Trophoblast cell (in vitro differentiated cells and primary cell): ENCODE results near the gene CAPN15.
A peak's percentile ranks its signal among the peaks of the same experiment; 100 is the strongest.

ENCODE experiments used
- DNase-seq, 2 donors: peaks; one replicate each; pipeline ENCODE4 v3.0.0-alpha.2; 2016
- H2AFZ ChIP-seq: 2 replicates; pipeline ENCODE4 v1.6.1; 2013; ENCODE audit warnings: low read length, moderate library complexity, mild to moderate bottlenecking; ENCODE audit not compliant: insufficient read depth, poor library complexity
- H2AK5ac ChIP-seq: 2 replicates; pipeline ENCODE4 v1.6.1; 2013; ENCODE audit warnings: mild to moderate bottlenecking, low read length
- H2BK120ac ChIP-seq: 2 replicates; pipeline ENCODE4 v1.6.1; 2013; ENCODE audit warnings: low read length, mild to moderate bottlenecking, moderate library complexity; ENCODE audit not compliant: insufficient read depth, poor library complexity
- H2BK12ac ChIP-seq: 2 replicates; pipeline ENCODE4 v1.6.1; 2013; ENCODE audit warnings: mild to moderate bottlenecking, low read length, moderate library complexity
- H2BK5ac ChIP-seq: 2 replicates; pipeline ENCODE4 v1.6.1; 2013; ENCODE audit warnings: low read length, low read depth, moderate library complexity, mild to moderate bottlenecking; ENCODE audit not compliant: poor library complexity
- H3K14ac ChIP-seq: 2 replicates; pipeline ENCODE4 v1.6.1; 2013; ENCODE audit warnings: mild to moderate bottlenecking, low read length
- H3K18ac ChIP-seq: 2 replicates; pipeline ENCODE4 v1.6.1; 2013; ENCODE audit warnings: mild to moderate bottlenecking, low read length
- H3K23ac ChIP-seq: 2 replicates; pipeline ENCODE4 v1.6.1; 2013; ENCODE audit warnings: low read length
- H3K27ac ChIP-seq: 2 replicates; pipeline ENCODE4 v1.5.1; 2013; ENCODE audit warnings: low read depth, mild to moderate bottlenecking, inconsistent platforms, low read length, moderate library complexity
- H3K27me3 ChIP-seq: 2 replicates; pipeline ENCODE4 v1.6.1; 2013; ENCODE audit warnings: inconsistent platforms, mild to moderate bottlenecking, low read length, moderate library complexity; ENCODE audit not compliant: insufficient read depth
- H3K36me3 ChIP-seq, 2 experiments: 1 replicate in 1 of 2; 2 replicates in 1 of 2; pipeline ENCODE4 v1.6.1; 2013; ENCODE audit warnings: low read length in 2 of 2, mild to moderate bottlenecking in 2 of 2, moderate library complexity in 1 of 2; ENCODE audit not compliant: insufficient read depth in 2 of 2, control insufficient read depth in 1 of 2
- H3K4ac ChIP-seq: 2 replicates; pipeline ENCODE4 v1.6.1; 2013; ENCODE audit warnings: low read depth, mild to moderate bottlenecking, low read length, moderate library complexity
- H3K4me1 ChIP-seq, 2 experiments: 1 replicate in 1 of 2; 2 replicates in 1 of 2; pipeline ENCODE4 v1.6.1; 2013; ENCODE audit warnings: low read length in 2 of 2, mild to moderate bottlenecking in 2 of 2, moderate library complexity in 1 of 2; ENCODE audit not compliant: insufficient read depth in 2 of 2, control insufficient read depth in 1 of 2
- H3K4me2 ChIP-seq: 2 replicates; pipeline ENCODE4 v1.6.1; 2013; ENCODE audit warnings: inconsistent platforms, mild to moderate bottlenecking, low read length, moderate library complexity
- H3K4me3 ChIP-seq: 2 replicates; pipeline ENCODE4 v1.5.1; 2013; ENCODE audit warnings: mild to moderate bottlenecking, low read depth, low read length, inconsistent platforms
- H3K79me1 ChIP-seq: one replicate; pipeline ENCODE4 v1.6.1; 2013; ENCODE audit warnings: low read length
- H3K79me2 ChIP-seq: 2 replicates; pipeline ENCODE4 v1.6.1; 2013; ENCODE audit warnings: low read length, mild to moderate bottlenecking; ENCODE audit not compliant: control insufficient read depth, insufficient read depth, poor library complexity
- H3K9ac ChIP-seq: 2 replicates; pipeline ENCODE4 v1.6.1; 2013; ENCODE audit warnings: mild to moderate bottlenecking, low read length
- H3K9me3 ChIP-seq: 2 replicates; pipeline ENCODE4 v1.6.1; 2013; ENCODE audit warnings: low read depth, mild to moderate bottlenecking, control low read depth, inconsistent platforms, low read length; ENCODE audit not compliant: insufficient read depth
- H4K12ac ChIP-seq: 2 replicates; pipeline ENCODE4 v1.6.1; 2013; ENCODE audit warnings: low read depth, mild to moderate bottlenecking, low read length, moderate library complexity
- H4K8ac ChIP-seq: 2 replicates; pipeline ENCODE4 v1.6.1; 2013; ENCODE audit warnings: low read depth, mild to moderate bottlenecking, low read length, moderate library complexity
- H4K91ac ChIP-seq: one replicate; pipeline ENCODE4 v1.6.1; 2013; ENCODE audit warnings: low read depth, mild to moderate bottlenecking, low read length, moderate library complexity
- WGBS: extraction: QIAGEN DNeasy Blood & Tissue Kit; methylation state at CpG from one replicate; pipeline ENCODE4 v1.1.7; 2013; ENCODE audit warnings: missing lambda C conversion rate; ENCODE audit not compliant: insufficient read length, insufficient coverage; ENCODE audit errors: extremely low coverage; 5-methylcytosine and 5-hydroxymethylcytosine counted together

Gene CAPN15

GRCh38 chr16:525520-526180 lies 1.9 kb upstream of the CAPN15 start:
- no peak overlapping the region for H3K9ac ChIP-seq
- no peak overlapping the region for H3K4ac ChIP-seq
- no peak overlapping the region for H3K18ac ChIP-seq
- H4K91ac ChIP-seq, result no peak overlapping the region
- DNase-seq, result peak; percentile 68 to 79
- H2BK12ac ChIP-seq, result no peak overlapping the region
- peaks cover 10% of the 10 kb centered on the region for H3K79me1 ChIP-seq
- no peak overlapping the region for H4K8ac ChIP-seq
- no peak overlapping the region for H3K23ac ChIP-seq
- no peaks in the 10 kb centered on the region for H3K27me3 ChIP-seq
- no peak overlapping the region for H4K12ac ChIP-seq
- H3K9me3 ChIP-seq, result no peaks in the 10 kb centered on the region
- H2AFZ ChIP-seq, result no peak overlapping the region
- H3K4me1 ChIP-seq, result peaks cover 25 to 28% of the 10 kb centered on the region in 2 experiments
- H2BK120ac ChIP-seq, result no peak overlapping the region
- peak overlapping the region; percentile 72 for H3K4me2 ChIP-seq
- H2AK5ac ChIP-seq, result no peak overlapping the region
- peaks cover 11 to 14% of the 10 kb centered on the region in 2 experiments for H3K36me3 ChIP-seq
- no peak overlapping the region for H3K14ac ChIP-seq
- peaks cover 19% of the 10 kb centered on the region for H3K79me2 ChIP-seq
- H3K27ac ChIP-seq, result peak overlapping the region; percentile 47
- no CpG with 5 or more reads among the region's 13 CpGs for WGBS
- H2BK5ac ChIP-seq, result no peak overlapping the region
- H3K4me3 ChIP-seq, result no peak overlapping the region

GRCh38 chr16:526181-527014 lies 1.1 kb upstream of the CAPN15 start:
- H4K8ac ChIP-seq, result peak overlapping the region; percentile 80
- peak overlapping the region; percentile 93 for H2BK120ac ChIP-seq
- no peak overlapping the region for H3K23ac ChIP-seq
- H3K27me3 ChIP-seq, result no peaks in the 10 kb centered on the region
- peaks cover 4 to 8% of the 10 kb centered on the region in 2 experiments for H3K36me3 ChIP-seq
- H3K18ac ChIP-seq, result peak overlapping the region; percentile 93
- H4K12ac ChIP-seq, result peak overlapping the region; percentile 93
- H3K4me3 ChIP-seq, result peak overlapping the region; percentile 89
- H2AK5ac ChIP-seq, result peak overlapping the region; percentile 51
- H4K91ac ChIP-seq, result peak overlapping the region; percentile 91
- H3K79me1 ChIP-seq, result peaks cover 10% of the 10 kb centered on the region
- H3K4me2 ChIP-seq, result peak overlapping the region; percentile 72
- peak; percentile 83 to 86 for DNase-seq
- peak overlapping the region; percentile 90 for H3K14ac ChIP-seq
- WGBS, result no CpG with 5 or more reads among the region's 26 CpGs
- no peak overlapping the region for H2BK12ac ChIP-seq
- peak overlapping the region; percentile 59 for H3K4ac ChIP-seq
- H3K79me2 ChIP-seq, result peaks cover 20% of the 10 kb centered on the region
- H3K27ac ChIP-seq, result peak overlapping the region; percentile 88
- H3K4me1 ChIP-seq, result peaks cover 25 to 28% of the 10 kb centered on the region in 2 experiments
- H2AFZ ChIP-seq, result peak overlapping the region; percentile 58
- H3K9me3 ChIP-seq, result no peaks in the 10 kb centered on the region
- peak overlapping the region; percentile 71 for H2BK5ac ChIP-seq
- H3K9ac ChIP-seq, result peak overlapping the region; percentile 86

- DNase-seq, result peak; percentile 38 to 54
- peak overlapping the region; percentile 85 for H3K9ac ChIP-seq
- no peak overlapping the region for H2BK5ac ChIP-seq
- H3K4me1 ChIP-seq, result peaks cover 25 to 30% of the 10 kb centered on the region in 2 experiments
- H3K36me3 ChIP-seq, result peaks cover 4 to 8% of the 10 kb centered on the region in 2 experiments
- H3K4me3 ChIP-seq, result peak overlapping the region; percentile 76
- no peak overlapping the region for H2BK120ac ChIP-seq
- H4K8ac ChIP-seq, result peak overlapping the region; percentile 68
- H2AFZ ChIP-seq, result peak overlapping the region; percentile 37
- no peak overlapping the region for H3K23ac ChIP-seq
- H4K91ac ChIP-seq, result peak overlapping the region; percentile 71
- peak overlapping the region; percentile 4 for H3K14ac ChIP-seq
- H2AK5ac ChIP-seq, result peak overlapping the region; percentile 0
- peak overlapping the region; percentile 72 for H3K4me2 ChIP-seq
- H3K79me2 ChIP-seq, result peaks cover 23% of the 10 kb centered on the region
- no CpG with 5 or more reads among the region's 55 CpGs for WGBS
- H3K9me3 ChIP-seq, result no peaks in the 10 kb centered on the region
- peak overlapping the region; percentile 9 for H3K18ac ChIP-seq
- no peak overlapping the region for H2BK12ac ChIP-seq
- H3K79me1 ChIP-seq, result peaks cover 10% of the 10 kb centered on the region
- no peak overlapping the region for H3K27ac ChIP-seq
- H3K4ac ChIP-seq, result peak overlapping the region; percentile 3
- H4K12ac ChIP-seq, result peak overlapping the region; percentile 69
- no peaks in the 10 kb centered on the region for H3K27me3 ChIP-seq
These were observed 849 bp downstream of the CAPN15 start for GRCh38 chr16:528111-529011.

- no peak overlapping the region for H4K8ac ChIP-seq
- no peaks in the 10 kb centered on the region for H3K27me3 ChIP-seq
- H3K27ac ChIP-seq, result no peak overlapping the region
- no peak overlapping the region for H2BK12ac ChIP-seq
- H3K23ac ChIP-seq, result no peak overlapping the region
- DNase-seq, result no peak
- H3K79me2 ChIP-seq, result peaks cover 28% of the 10 kb centered on the region
- H2BK120ac ChIP-seq, result no peak overlapping the region
- no peak overlapping the region for H3K14ac ChIP-seq
- no peak overlapping the region for H2BK5ac ChIP-seq
- peaks cover 27 to 32% of the 10 kb centered on the region in 2 experiments for H3K4me1 ChIP-seq
- no peak overlapping the region for H2AFZ ChIP-seq
- no peak overlapping the region for H3K18ac ChIP-seq
- H3K9ac ChIP-seq, result no peak overlapping the region
- H4K91ac ChIP-seq, result no peak overlapping the region
- H3K36me3 ChIP-seq, result peaks cover 4 to 8% of the 10 kb centered on the region in 2 experiments
- H4K12ac ChIP-seq, result no peak overlapping the region
- no CpG with 5 or more reads among the region's 12 CpGs for WGBS
- no peak overlapping the region for H3K4me3 ChIP-seq
- H3K79me1 ChIP-seq, result peaks cover 10% of the 10 kb centered on the region
- no peaks in the 10 kb centered on the region for H3K9me3 ChIP-seq
- H3K4ac ChIP-seq, result peak overlapping the region; percentile 3
- H3K4me2 ChIP-seq, result peak overlapping the region; percentile 72
- H2AK5ac ChIP-seq, result no peak overlapping the region
These were observed 1.6 kb downstream of the CAPN15 start for GRCh38 chr16:529012-529575.
